ENCODE results near the gene TAS2R40. TPM values are rescaled to one million over a fixed set of nuclear protein-coding genes. Genes with fewer than 3 reads are reported as not detected.
A peak's percentile ranks its signal among the peaks of the same experiment; 100 is the strongest.

Gene TAS2R40
- polyA plus RNA-seq, 3 donors = 0.54 TPM; not detected in 2

DNA sequence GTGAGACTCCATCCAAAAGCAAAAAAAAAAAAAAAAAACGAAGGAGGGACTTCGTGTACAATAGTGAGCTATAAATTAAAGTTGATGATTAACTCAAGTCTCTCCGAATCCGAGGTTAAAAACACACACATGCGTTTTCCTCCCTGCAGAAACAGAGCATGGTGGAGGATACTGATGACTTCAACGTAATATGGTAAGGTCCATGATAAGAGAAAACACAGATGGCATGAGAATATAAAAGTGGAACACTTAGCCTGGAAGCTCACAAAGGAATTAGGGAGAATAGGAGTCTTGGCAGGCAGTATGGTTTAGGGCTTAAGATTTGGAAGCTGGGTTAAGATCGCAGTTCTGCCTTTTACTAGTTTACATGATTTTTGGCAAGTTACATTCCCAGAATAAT lies 21.3 kb downstream of the TAS2R40 start:
- Histone ChIP-seq H3K4me1 (ENCODE audit: control insufficient read depth in 1 of 2, insufficient read depth in 2 of 2, low read length in 2 of 2) (peaks cover 72 to 95% of the 10 kb centered on the region in 2 donors), H3K79me2 (ENCODE audit: insufficient read depth, low read length) (no peaks in the 10 kb centered on the region), H3K4me2 (replicated peaks; ENCODE audit: extremely low read depth, low read length, poor library complexity, severe bottlenecking) (no peak overlapping the region), H3K27me3 (ENCODE audit: control insufficient read depth in 2 of 2, insufficient read depth in 2 of 2, low read length in 2 of 2) (no peaks in the 10 kb centered on the region), H2AFZ (ENCODE audit: insufficient read depth, low read depth, low read length, poor library complexity, severe bottlenecking) (no peak overlapping the region), H3K27ac (ENCODE audit: low read depth in 1 of 2, low read length in 2 of 2) (no peak overlapping the region), H4K20me1 (ENCODE audit: insufficient read depth, low read length) (no peaks in the 10 kb centered on the region), H3K36me3 (replicated peaks in 1 of 2; ENCODE audit: control insufficient read depth in 1 of 2, insufficient read depth in 2 of 2, low read length in 2 of 2) (no peaks in the 10 kb centered on the region), H3K4me3 (replicated peaks in 1 of 3; ENCODE audit: low read depth in 2 of 3, low read length in 3 of 3) (no peak overlapping the region), H3K9me3 (replicated peaks in 1 of 2; ENCODE audit: control insufficient read depth in 1 of 2, insufficient read depth in 1 of 2, low read length in 2 of 2) (no peaks in the 10 kb centered on the region), H3K9ac (ENCODE audit: insufficient read depth, low read length, poor library complexity, severe bottlenecking) (no peak overlapping the region)
- peaks cover 0 to 1% of the 10 kb centered on the region in 2 donors for H3K36me3 Mint-ChIP-seq
- no peak overlapping the region for H3K4me3 Mint-ChIP-seq
- intact Hi-C loops (cut with micrococcal nuclease) = loop anchor here in 1 of 2 donors (5.0 to 10.0 kb wide), 3 partner anchors 44 to 172 kb away; partner anchors contain the start of genes CASP2 and ZYX
- peaks cover 78% of the 10 kb centered on the region for H3K4me1 Mint-ChIP-seq
- H3K9me3 Mint-ChIP-seq = peaks cover 0 to 4% (median 0%) of the 10 kb centered on the region in 7 donors
- peaks cover 0 to 3% (median 0%) of the 10 kb centered on the region in 3 donors for H3K27me3 Mint-ChIP-seq (ENCODE audit: low read depth in 3 of 3)
- DNase-seq = no peak
- 93% methylated on average over 3 of the region's 7 CpGs for WGBS (ENCODE audit: insufficient coverage)
- peak overlapping the region in 1 of 7 donors; percentile 37 for H3K27ac Mint-ChIP-seq
- TF ChIP-seq, protein P1, sequence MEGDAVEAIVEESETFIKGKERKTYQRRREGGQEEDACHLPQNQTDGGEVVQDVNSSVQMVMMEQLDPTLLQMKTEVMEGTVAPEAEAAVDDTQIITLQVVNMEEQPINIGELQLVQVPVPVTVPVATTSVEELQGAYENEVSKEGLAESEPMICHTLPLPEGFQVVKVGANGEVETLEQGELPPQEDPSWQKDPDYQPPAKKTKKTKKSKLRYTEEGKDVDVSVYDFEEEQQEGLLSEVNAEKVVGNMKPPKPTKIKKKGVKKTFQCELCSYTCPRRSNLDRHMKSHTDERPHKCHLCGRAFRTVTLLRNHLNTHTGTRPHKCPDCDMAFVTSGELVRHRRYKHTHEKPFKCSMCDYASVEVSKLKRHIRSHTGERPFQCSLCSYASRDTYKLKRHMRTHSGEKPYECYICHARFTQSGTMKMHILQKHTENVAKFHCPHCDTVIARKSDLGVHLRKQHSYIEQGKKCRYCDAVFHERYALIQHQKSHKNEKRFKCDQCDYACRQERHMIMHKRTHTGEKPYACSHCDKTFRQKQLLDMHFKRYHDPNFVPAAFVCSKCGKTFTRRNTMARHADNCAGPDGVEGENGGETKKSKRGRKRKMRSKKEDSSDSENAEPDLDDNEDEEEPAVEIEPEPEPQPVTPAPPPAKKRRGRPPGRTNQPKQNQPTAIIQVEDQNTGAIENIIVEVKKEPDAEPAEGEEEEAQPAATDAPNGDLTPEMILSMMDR (IDR thresholded peaks at IDR 0.05) = no peak

DNA sequence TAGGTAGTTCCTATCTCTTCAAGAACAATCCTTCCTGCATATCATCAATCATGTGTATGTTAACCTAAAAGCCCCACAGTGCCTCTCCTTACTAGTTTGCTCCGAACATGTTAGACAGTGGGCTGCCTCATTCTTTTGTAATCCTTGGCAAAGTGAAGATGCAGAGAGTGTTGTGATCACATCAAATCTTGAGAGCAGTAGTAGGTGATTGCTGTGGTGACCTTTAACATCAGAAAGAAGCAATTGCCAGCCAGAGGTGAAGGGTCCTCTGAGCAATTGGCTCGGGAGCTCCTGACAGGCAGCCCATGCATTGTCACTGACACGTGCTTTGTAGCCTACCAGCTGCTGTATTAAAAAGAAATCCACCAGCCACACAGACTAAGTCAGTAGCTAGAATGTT lies 21.8 kb downstream of the TAS2R40 start:
- Mint-ChIP-seq H3K36me3 (peaks cover 0 to 1% of the 10 kb centered on the region in 2 donors), H3K27ac (peak overlapping the region in 2 of 7 donors; percentile 19 to 41), H3K4me3 (no peak overlapping the region), H3K4me1 (peaks cover 77% of the 10 kb centered on the region), H3K9me3 (peaks cover 0 to 4% (median 0%) of the 10 kb centered on the region in 7 donors), H3K27me3 (ENCODE audit: low read depth in 3 of 3) (peaks cover 0 to 3% (median 0%) of the 10 kb centered on the region in 3 donors)
- Histone ChIP-seq H3K4me3 (replicated peaks in 1 of 3; ENCODE audit: low read depth in 2 of 3, low read length in 3 of 3) (no peak overlapping the region), H3K79me2 (ENCODE audit: insufficient read depth, low read length) (no peaks in the 10 kb centered on the region), H3K9ac (ENCODE audit: insufficient read depth, low read length, poor library complexity, severe bottlenecking) (no peak overlapping the region), H3K4me2 (replicated peaks; ENCODE audit: extremely low read depth, low read length, poor library complexity, severe bottlenecking) (no peak overlapping the region), H3K36me3 (replicated peaks in 1 of 2; ENCODE audit: control insufficient read depth in 1 of 2, insufficient read depth in 2 of 2, low read length in 2 of 2) (no peaks in the 10 kb centered on the region), H4K20me1 (ENCODE audit: insufficient read depth, low read length) (no peaks in the 10 kb centered on the region), H3K27me3 (ENCODE audit: control insufficient read depth in 2 of 2, insufficient read depth in 2 of 2, low read length in 2 of 2) (no peaks in the 10 kb centered on the region), H2AFZ (ENCODE audit: insufficient read depth, low read depth, low read length, poor library complexity, severe bottlenecking) (no peak overlapping the region), H3K9me3 (replicated peaks in 1 of 2; ENCODE audit: control insufficient read depth in 1 of 2, insufficient read depth in 1 of 2, low read length in 2 of 2) (no peaks in the 10 kb centered on the region), H3K4me1 (ENCODE audit: control insufficient read depth in 1 of 2, insufficient read depth in 2 of 2, low read length in 2 of 2) (peaks cover 70 to 95% of the 10 kb centered on the region in 2 donors), H3K27ac (ENCODE audit: low read depth in 1 of 2, low read length in 2 of 2) (no peak overlapping the region)
- DNase-seq = no peak
- WGBS (ENCODE audit: insufficient coverage) = 90% methylated on average over 2 of the region's 3 CpGs
- TF ChIP-seq, protein P1 (IDR thresholded peaks at IDR 0.05) = no peak
- intact Hi-C loops (cut with micrococcal nuclease) = loop anchor here in 1 of 2 donors (5.0 to 10.0 kb wide), 3 partner anchors 44 to 171 kb away; partner anchors contain the start of genes CASP2 and ZYX

All from CD14-positive monocyte (primary cell).